ENCODE measurements around the gene SPTBN5.
A peak's percentile ranks its signal among the peaks of the same experiment; 100 is the strongest.

The SPTBN5 gene

GRCh38 chr15:41893422-41894250, at the start of gene SPTBN5:
TSS of gene SPTBN5 (minus strand) at chr15:41894053. CDS start at chr15:41893497, 556 bp downstream.
- no peak for TF ChIP-seq CTCF (IDR thresholded peaks at IDR 0.05; ENCODE audit: low read depth, low read length, poor library complexity, severe bottlenecking)
- TF ChIP-seq EZH2phosphoT487 (IDR thresholded peaks at IDR 0.05; ENCODE audit: borderline replicate concordance, low read length) = no peak
- peak within 1 kb of the TSS; percentile 41 for H3K4me2 ChIP-seq (ENCODE audit: low read length)
- H3K4me1 ChIP-seq (ENCODE audit: control insufficient read depth, low read length) = peaks cover 30% of the 10 kb centered on the region
- no peaks in the 10 kb centered on the region for H3K9me3 ChIP-seq (ENCODE audit: control insufficient read depth, insufficient read depth, low read length)
- H3K4me3 ChIP-seq (ENCODE audit: low read length) = no peak within 1 kb of the TSS
- H3K27me3 ChIP-seq (ENCODE audit: control insufficient read depth, low read length) = no peaks in the 10 kb centered on the region
- no peaks in the 10 kb centered on the region for H3F3A ChIP-seq (ENCODE audit: control insufficient read depth, insufficient read depth)
- no peaks in the 10 kb centered on the region for H3K79me2 ChIP-seq (ENCODE audit: control insufficient read depth, low read length)
- H3K36me3 ChIP-seq (ENCODE audit: control insufficient read depth, low read length) = no peaks in the 10 kb centered on the region
- H4K20me1 ChIP-seq (ENCODE audit: control insufficient read depth, insufficient read depth, low read depth, low read length) = no peaks in the 10 kb centered on the region
- no peak within 1 kb of the TSS for H3K27ac ChIP-seq (ENCODE audit: low read depth, low read length)
- no peaks in the 10 kb centered on the region for H3K9me2 ChIP-seq (replicated peaks; ENCODE audit: control insufficient read depth, low read length)

- TF ChIP-seq CTCF (IDR thresholded peaks at IDR 0.05; ENCODE audit: low read depth, low read length, poor library complexity, severe bottlenecking) (no peak), EZH2phosphoT487 (IDR thresholded peaks at IDR 0.05; ENCODE audit: borderline replicate concordance, low read length) (no peak)
- Histone ChIP-seq H3K4me1 (ENCODE audit: control insufficient read depth, low read length) (no peaks in the 10 kb centered on the region), H3K36me3 (ENCODE audit: control insufficient read depth, low read length) (peaks cover 2% of the 10 kb centered on the region; the same call in 1 of the 2 replicates)
Observed at GRCh38 chr15:41942886-41943285, 49.0 kb upstream of the SPTBN5 start.

GRCh38 chr15:41941644-41942415, 48.0 kb upstream of the SPTBN5 start:
- TF ChIP-seq CTCF (IDR thresholded peaks at IDR 0.05; ENCODE audit: low read depth, low read length, poor library complexity, severe bottlenecking) (no peak), EZH2phosphoT487 (IDR thresholded peaks at IDR 0.05; ENCODE audit: borderline replicate concordance, low read length) (no peak)
- Histone ChIP-seq H3K4me3 (ENCODE audit: low read length) (no peak overlapping the region), H3K27ac (ENCODE audit: low read depth, low read length) (no peak overlapping the region), H4K20me1 (ENCODE audit: control insufficient read depth, insufficient read depth, low read depth, low read length) (no peaks in the 10 kb centered on the region), H3K36me3 (ENCODE audit: control insufficient read depth, low read length) (peaks cover 2% of the 10 kb centered on the region; the same call in 1 of the 2 replicates), H3K9me3 (ENCODE audit: control insufficient read depth, insufficient read depth, low read length) (no peaks in the 10 kb centered on the region), H3K79me2 (ENCODE audit: control insufficient read depth, low read length) (no peaks in the 10 kb centered on the region), H3K4me2 (ENCODE audit: low read length) (no peak overlapping the region), H3F3A (ENCODE audit: control insufficient read depth, insufficient read depth) (no peaks in the 10 kb centered on the region), H3K27me3 (ENCODE audit: control insufficient read depth, low read length) (no peaks in the 10 kb centered on the region), H3K9me2 (replicated peaks; ENCODE audit: control insufficient read depth, low read length) (no peaks in the 10 kb centered on the region), H3K4me1 (ENCODE audit: control insufficient read depth, low read length) (peaks cover 10% of the 10 kb centered on the region)

More at GRCh38 chr15:41942886-41943285, 49.0 kb upstream of the SPTBN5 start:
- Histone ChIP-seq H4K20me1 (ENCODE audit: control insufficient read depth, insufficient read depth, low read depth, low read length) (no peaks in the 10 kb centered on the region), H3F3A (ENCODE audit: control insufficient read depth, insufficient read depth) (no peaks in the 10 kb centered on the region), H3K27me3 (ENCODE audit: control insufficient read depth, low read length) (no peaks in the 10 kb centered on the region), H3K4me3 (ENCODE audit: low read length) (no peak overlapping the region), H3K79me2 (ENCODE audit: control insufficient read depth, low read length) (no peaks in the 10 kb centered on the region), H3K27ac (ENCODE audit: low read depth, low read length) (no peak overlapping the region), H3K4me2 (ENCODE audit: low read length) (no peak overlapping the region), H3K9me3 (ENCODE audit: control insufficient read depth, insufficient read depth, low read length) (no peaks in the 10 kb centered on the region), H3K9me2 (replicated peaks; ENCODE audit: control insufficient read depth, low read length) (no peaks in the 10 kb centered on the region)

Measured in DOHH2 (cell line).